Measurements from ENCODE around the gene DNASE1L1. TPM values are rescaled to one million over a fixed set of nuclear protein-coding genes. Genes with fewer than 3 reads are reported as not detected.

The DNASE1L1 gene
- total and polyA plus RNA-seq, 12 donors = 9.3 to 101 (median 45.3) TPM

DNA sequence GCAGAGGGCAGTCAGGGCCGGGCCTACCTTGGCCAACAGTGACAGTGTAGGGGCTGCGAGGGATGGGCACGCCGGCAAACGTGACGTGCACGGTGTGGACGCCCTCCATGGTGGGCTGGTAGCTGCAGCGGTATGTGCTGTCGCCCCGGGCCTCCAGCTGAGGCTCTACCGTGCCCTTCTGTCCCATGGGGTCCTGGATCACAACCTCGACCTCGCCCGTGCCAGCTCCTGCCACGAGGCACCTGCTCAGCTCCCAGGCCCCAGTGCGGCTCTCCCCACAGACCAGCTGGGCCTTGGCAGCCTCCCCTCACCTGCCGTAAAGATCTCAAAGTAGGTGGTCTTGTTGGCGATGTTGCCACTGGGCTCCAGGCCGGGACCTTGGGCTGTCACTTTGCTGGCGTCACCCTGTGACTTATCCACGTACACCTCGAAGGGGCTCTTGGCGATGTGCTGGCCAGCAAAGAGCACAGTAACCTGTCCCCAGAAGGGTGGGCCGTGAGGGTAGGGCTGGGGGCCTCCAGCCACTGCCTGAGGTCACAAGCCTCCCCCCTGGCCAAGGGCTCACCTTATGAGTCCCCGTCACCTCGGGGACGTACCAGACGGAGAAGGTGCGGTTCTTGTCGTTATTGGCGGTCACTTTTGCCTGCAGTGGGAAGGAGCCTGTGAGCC is 42.9 kb downstream of the DNASE1L1 start:
- 70 to 93% (median 89%) methylated on average over 2 to 32 of the region's 32 CpGs for WGBS, 4 donors
- H3K27ac ChIP-seq = peak overlapping the region in 1 of 5 donors; percentile 3
- intact Hi-C loops (cut with DNase I) = no loop called here
- H3K4me1 ChIP-seq (replicated peaks in 1 of 2) = peaks cover 6 to 8% of the 10 kb centered on the region in 2 donors
- H3K36me3 ChIP-seq (replicated peaks in 1 of 2) = peaks cover 0 to 70% of the 10 kb centered on the region in 2 donors
- no peak for DNase-seq
- TF ChIP-seq CTCF (IDR thresholded peaks at IDR 0.05) (no peak), POLR2A (IDR thresholded peaks at IDR 0.05) (no peak)
- no peak overlapping the region for H3K4me3 ChIP-seq
- no peaks in the 10 kb centered on the region for H3K27me3 ChIP-seq
- H3K9me3 ChIP-seq (replicated peaks in 1 of 3) = no peaks in the 10 kb centered on the region

GRCh38 chrX:154365052-154365600 is 43.9 kb downstream of the DNASE1L1 start:
- DNase-seq = no peak
- H3K4me1 ChIP-seq (replicated peaks in 1 of 2) = peaks cover 6 to 8% of the 10 kb centered on the region in 2 donors
- no peak overlapping the region for H3K27ac ChIP-seq
- H3K9me3 ChIP-seq (replicated peaks in 1 of 3) = no peaks in the 10 kb centered on the region
- 60 to 94% (median 77%) methylated on average over 2 to 20 of the region's 20 CpGs for WGBS, 4 donors
- no peaks in the 10 kb centered on the region for H3K27me3 ChIP-seq
- peaks cover 0 to 77% of the 10 kb centered on the region in 2 donors for H3K36me3 ChIP-seq (replicated peaks in 1 of 2)
- intact Hi-C loops (cut with DNase I) = no loop called here
- H3K4me3 ChIP-seq = no peak overlapping the region
- TF ChIP-seq CTCF (IDR thresholded peaks at IDR 0.05) = no peak
- TF ChIP-seq POLR2A (IDR thresholded peaks at IDR 0.05) = no peak

DNA sequence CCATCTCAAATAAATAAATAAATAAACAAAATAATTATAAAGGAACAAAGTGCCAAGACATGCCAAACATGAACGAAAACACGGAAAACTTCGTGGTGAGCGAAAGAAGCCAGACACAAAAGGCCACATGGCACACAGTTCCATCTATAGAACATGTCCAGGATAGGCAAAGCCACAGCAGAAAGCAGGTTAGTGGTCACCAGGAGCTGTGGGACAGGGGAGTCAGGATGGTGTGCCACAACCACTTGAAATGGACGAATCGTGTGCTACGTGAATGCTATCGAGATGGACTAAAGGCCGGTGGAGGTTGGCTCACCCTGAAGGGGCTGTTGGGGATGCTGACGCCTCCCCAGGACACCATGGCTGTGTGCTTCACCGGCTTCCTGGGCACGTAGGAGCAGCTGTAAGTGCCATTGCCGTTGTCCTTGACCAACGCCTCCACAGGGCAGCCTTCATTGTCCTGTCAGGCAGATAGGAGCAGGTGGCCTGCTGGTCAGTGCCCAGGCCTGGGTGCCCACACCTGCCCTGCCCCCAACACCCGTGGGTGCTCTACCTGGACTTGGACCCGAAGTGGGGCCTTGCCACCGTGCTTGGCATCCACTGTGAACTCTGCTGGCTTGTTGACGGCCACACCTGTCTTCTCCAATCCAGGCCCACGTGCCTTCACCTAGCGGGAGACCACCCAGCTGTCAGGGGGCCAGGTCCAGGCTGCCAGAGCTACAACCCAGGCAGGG is 45.2 kb downstream of the DNASE1L1 start:
- 86 to 90% (median 88%) methylated on average over 10 to 20 of the region's 20 CpGs for WGBS, 4 donors
- H3K27ac ChIP-seq = no peak overlapping the region
- intact Hi-C loops (cut with DNase I) = no loop called here

More for the DNA sequence above, 45.2 kb downstream of the DNASE1L1 start:
- Histone ChIP-seq H3K36me3 (replicated peaks in 1 of 2) (peaks cover 0 to 88% of the 10 kb centered on the region in 2 donors), H3K4me1 (replicated peaks in 1 of 2) (peaks cover 6 to 8% of the 10 kb centered on the region in 2 donors), H3K27me3 (no peaks in the 10 kb centered on the region), H3K4me3 (no peak overlapping the region), H3K9me3 (replicated peaks in 1 of 3) (no peaks in the 10 kb centered on the region)
- DNase-seq = no peak
- TF ChIP-seq CTCF (IDR thresholded peaks at IDR 0.05) (no peak), POLR2A (IDR thresholded peaks at IDR 0.05) (no peak)
